HG03457 (cell line): Measurements from ENCODE around the gene PRDX5.
"Not testable (repeated sequence)": the region's sequence is repeated elsewhere in the genome, so short reads cannot be mapped to it uniquely, and the experiment has no call there.

ENCODE experiments used
- ATAC-seq: cut with Tn5 transposase; IDR thresholded peaks from one replicate; pipeline ENCODE4 v1.9.1; 2021; ENCODE audit warnings: moderate number of reproducible peaks; ENCODE audit not compliant: unreplicated experiment

The PRDX5 gene

GRCh38 chr11:64305075-64305690 lies 12.7 kb upstream of the PRDX5 start, which contains the start of gene ESRRA:
Gene ESRRA (plus strand): TSS chr11:64305524. CDS start chr11:64307180, 1,656 bp downstream.
- peak; percentile 52 for ATAC-seq

GRCh38 chr11:64305691-64306562 lies 12.0 kb upstream of the PRDX5 start:
- ATAC-seq = no peak

GRCh38 chr11:64306563-64306875 lies 11.4 kb upstream of the PRDX5 start:
- no peak for ATAC-seq

GRCh38 chr11:64306876-64307622 lies 10.9 kb upstream of the PRDX5 start:
- no peak for ATAC-seq

- not testable (repeated sequence) for ATAC-seq
Measured at GRCh38 chr11:64307795-64308194, 10.1 kb upstream of the PRDX5 start.

- ATAC-seq = no peak
Measured at GRCh38 chr11:64312947-64313346, 5.0 kb upstream of the PRDX5 start.

- no peak for ATAC-seq
Measured at GRCh38 chr11:64313491-64314145, 4.3 kb upstream of the PRDX5 start.

GRCh38 chr11:64314146-64314804 lies 3.6 kb upstream of the PRDX5 start:
- no peak for ATAC-seq

- ATAC-seq = no peak
Measured at GRCh38 chr11:64314805-64315561, 2.9 kb upstream of the PRDX5 start.

- not testable (repeated sequence) for ATAC-seq
Measured at GRCh38 chr11:64315667-64316526, 2.0 kb upstream of the PRDX5 start.

- ATAC-seq = peak; percentile 1
Measured at GRCh38 chr11:64316672-64317324, 1.1 kb upstream of the PRDX5 start.

- peak; percentile 34 for ATAC-seq
Measured at GRCh38 chr11:64317325-64317960, 478 bp upstream of the PRDX5 start, which contains the start of gene TRMT112. Gene TRMT112 (minus strand): TSS chr11:64317559. CDS start chr11:64317526, 33 bp downstream.

- ATAC-seq = no peak
Measured at GRCh38 chr11:64318766-64319761, 1.1 kb downstream of the PRDX5 start.

GRCh38 chr11:64320556-64320955 lies 2.6 kb downstream of the PRDX5 start:
- ATAC-seq = no peak

GRCh38 chr11:64321026-64321425 lies 3.1 kb downstream of the PRDX5 start:
- ATAC-seq = no peak

GRCh38 chr11:64321533-64321932 lies 3.6 kb downstream of the PRDX5 start:
- no peak for ATAC-seq

GRCh38 chr11:64322925-64323260 lies 5.0 kb downstream of the PRDX5 start:
- no peak for ATAC-seq
